Measurements from ENCODE around the gene HSPG2. TPM values are rescaled to one million over a fixed set of nuclear protein-coding genes. Genes with fewer than 3 reads are reported as not detected.

The HSPG2 gene
- total RNA-seq, 1 donor from 2014 or later = 1.7 TPM

- no peak for ATAC-seq (ENCODE audit: low read depth)
- H3K4me1 Mint-ChIP-seq = peaks cover 13% of the 10 kb centered on the region
Measured at GRCh38 chr1:21801100-21801499, 136.0 kb downstream of the HSPG2 start.

GRCh38 chr1:21799730-21800129 is 137.4 kb downstream of the HSPG2 start:
- H3K4me1 Mint-ChIP-seq = peaks cover 13% of the 10 kb centered on the region
- CTCF ChIA-PET = no interaction called here

More at GRCh38 chr1:21801100-21801499, 136.0 kb downstream of the HSPG2 start:
- ChIA-PET CTCF (no interaction called here), POLR2A (no interaction called here)
- H3K27me3 Mint-ChIP-seq = no peaks in the 10 kb centered on the region
- H3K9me3 Mint-ChIP-seq = no peaks in the 10 kb centered on the region
- intact Hi-C loops (cut with micrococcal nuclease) = no loop called here
- no peak for TF ChIP-seq CTCF (IDR thresholded peaks at IDR 0.05)
- no peak overlapping the region for H3K27ac Mint-ChIP-seq
- H3K36me3 Mint-ChIP-seq (ENCODE audit: low read depth) = no peaks in the 10 kb centered on the region
- no peak for DNase-seq
- no peak overlapping the region for H3K4me3 Mint-ChIP-seq

GRCh38 chr1:21795075-21795474 is 142.0 kb downstream of the HSPG2 start:
- Mint-ChIP-seq H3K36me3 (ENCODE audit: low read depth) (peaks cover 1% of the 10 kb centered on the region), H3K27ac (no peak overlapping the region), H3K4me1 (peaks cover 17% of the 10 kb centered on the region), H3K4me3 (no peak overlapping the region), H3K27me3 (no peaks in the 10 kb centered on the region), H3K9me3 (peaks cover 6% of the 10 kb centered on the region)
- no peak for DNase-seq
- ATAC-seq (ENCODE audit: low read depth) = no peak
- intact Hi-C loops (cut with micrococcal nuclease) = no loop called here
- ChIA-PET CTCF (no interaction called here), POLR2A (interaction anchor here (0.6 kb wide), 1 partner anchor 117 kb away, joined by 3 read pairs; no protein-coding TSS in a partner anchor)
- no peak for TF ChIP-seq CTCF (IDR thresholded peaks at IDR 0.05)

More at GRCh38 chr1:21799730-21800129, 137.4 kb downstream of the HSPG2 start:
- TF ChIP-seq CTCF (IDR thresholded peaks at IDR 0.05) = no peak
- POLR2A ChIA-PET = interaction anchor here (0.7 kb wide), 1 partner anchor 262 kb away, joined by 4 read pairs; no protein-coding TSS in a partner anchor
- ATAC-seq (ENCODE audit: low read depth) (no peak), DNase-seq (no peak)
- Mint-ChIP-seq H3K9me3 (peaks cover 3% of the 10 kb centered on the region), H3K4me3 (no peak overlapping the region), H3K27ac (no peak overlapping the region), H3K27me3 (no peaks in the 10 kb centered on the region), H3K36me3 (ENCODE audit: low read depth) (peaks cover 1% of the 10 kb centered on the region)
- intact Hi-C loops (cut with micrococcal nuclease) = no loop called here

- intact Hi-C loops (cut with micrococcal nuclease) = no loop called here
- no peak overlapping the region for H3K27ac Mint-ChIP-seq
- peaks cover 6% of the 10 kb centered on the region for H3K9me3 Mint-ChIP-seq
- DNase-seq (no peak), ATAC-seq (ENCODE audit: low read depth) (no peak)
- peaks cover 1% of the 10 kb centered on the region for H3K36me3 Mint-ChIP-seq (ENCODE audit: low read depth)
- peaks cover 14% of the 10 kb centered on the region for H3K4me1 Mint-ChIP-seq
- no peak for TF ChIP-seq CTCF (IDR thresholded peaks at IDR 0.05)
- POLR2A ChIA-PET = no interaction called here
- no peak overlapping the region for H3K4me3 Mint-ChIP-seq
- CTCF ChIA-PET = no interaction called here
- H3K27me3 Mint-ChIP-seq = no peaks in the 10 kb centered on the region
Measured at GRCh38 chr1:21794656-21795055, 142.5 kb downstream of the HSPG2 start.

GRCh38 chr1:21793104-21793503 is 144.0 kb downstream of the HSPG2 start:
- POLR2A ChIA-PET = no interaction called here
- intact Hi-C loops (cut with micrococcal nuclease) = no loop called here
- H3K4me1 Mint-ChIP-seq = peaks cover 4% of the 10 kb centered on the region
- peaks cover 1% of the 10 kb centered on the region for H3K36me3 Mint-ChIP-seq (ENCODE audit: low read depth)
- DNase-seq (no peak), ATAC-seq (ENCODE audit: low read depth) (no peak)
- no peaks in the 10 kb centered on the region for H3K27me3 Mint-ChIP-seq
- TF ChIP-seq CTCF (IDR thresholded peaks at IDR 0.05) = no peak
- H3K27ac Mint-ChIP-seq = no peak overlapping the region
- CTCF ChIA-PET = no interaction called here
- peaks cover 6% of the 10 kb centered on the region for H3K9me3 Mint-ChIP-seq
- no peak overlapping the region for H3K4me3 Mint-ChIP-seq

Data from activated B cell treated with CpG ODN at 0.5 μM for 24 hours (primary cell).